ENCODE data around the gene GPR87. TPM values are rescaled to one million over a fixed set of nuclear protein-coding genes. Genes with fewer than 3 reads are reported as not detected.
A peak's percentile ranks its signal among the peaks of the same experiment; 100 is the strongest.

GPR87 gene
- total and polyA plus RNA-seq, 7 experiments from 2014 or later: not detected

DNA sequence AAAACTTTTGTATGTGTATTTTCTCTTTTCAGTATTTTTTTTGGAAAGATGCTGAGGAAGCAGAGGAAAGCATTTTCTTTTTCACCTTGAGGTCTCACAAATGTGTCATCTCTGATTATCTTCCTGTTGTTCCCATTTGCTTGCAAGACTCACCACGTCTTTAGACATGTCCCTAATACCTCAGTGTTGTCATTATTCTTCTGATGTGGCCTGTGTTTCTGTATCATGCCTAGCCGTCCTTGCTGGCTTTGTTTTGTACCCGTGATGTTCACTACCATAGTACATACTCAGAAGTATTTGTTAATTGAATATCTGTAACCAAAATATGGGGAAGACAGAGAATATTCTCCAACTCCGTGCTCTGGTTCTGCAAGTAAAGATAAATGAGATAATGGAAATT, 33.2 kb downstream of the GPR87 start:
- DNase-seq (no peak), ATAC-seq (peak; percentile 31)
- CTCF ChIA-PET: interaction anchor here (1.1 to 7.4 kb wide), 6 partner anchors 48 to 121 kb away, joined by 3 to 133 read pairs (median 17); no protein-coding TSS in a partner anchor
- POLR2A ChIA-PET: interaction anchor here (5.8 kb wide), 1 partner anchor 55 kb away, joined by 39 read pairs; no protein-coding TSS in a partner anchor
- peaks cover 4 to 52% (median 13%) of the 10 kb centered on the region in 7 donors for H3K4me1 Mint-ChIP-seq
- intact Hi-C loops (cut with micrococcal nuclease): loop anchor here (1.0 to 5.0 kb wide), 14 partner anchors 15 to 635 kb away; partner anchors contain the start of genes GPR171 (in 2 of the 2), P2RY13 (in 2 of the 2) and SIAH2 (in 1 of the 2)
- Histone ChIP-seq H3K27me3 (ENCODE audit: control insufficient read depth in 2 of 2, insufficient read depth in 2 of 2, low read length in 2 of 2) (no peaks in the 10 kb centered on the region), H3K36me3 (ENCODE audit: control insufficient read depth in 2 of 3, insufficient read depth in 3 of 3, low read length in 3 of 3) (no peaks in the 10 kb centered on the region), H3K4me3 (ENCODE audit: low read length) (no peak overlapping the region), H3K27ac (ENCODE audit: low read depth, low read length) (no peak overlapping the region), H3K4me1 (ENCODE audit: control insufficient read depth in 2 of 2, insufficient read depth in 2 of 2, low read length in 2 of 2) (peaks cover 4 to 5% of the 10 kb centered on the region in 2 donors), H3K9me3 (ENCODE audit: control insufficient read depth in 2 of 3, low read length in 3 of 3) (no peaks in the 10 kb centered on the region)
- peak overlapping the region in 2 of 9 donors; percentile 11 to 56 for H3K27ac Mint-ChIP-seq
- H3K27me3 Mint-ChIP-seq: no peaks in the 10 kb centered on the region
- H3K4me3 Mint-ChIP-seq: peak overlapping the region in 1 of 10 donors; percentile 41
- no peaks in the 10 kb centered on the region for H3K9me3 Mint-ChIP-seq
- H3K36me3 Mint-ChIP-seq: no peaks in the 10 kb centered on the region

DNA sequence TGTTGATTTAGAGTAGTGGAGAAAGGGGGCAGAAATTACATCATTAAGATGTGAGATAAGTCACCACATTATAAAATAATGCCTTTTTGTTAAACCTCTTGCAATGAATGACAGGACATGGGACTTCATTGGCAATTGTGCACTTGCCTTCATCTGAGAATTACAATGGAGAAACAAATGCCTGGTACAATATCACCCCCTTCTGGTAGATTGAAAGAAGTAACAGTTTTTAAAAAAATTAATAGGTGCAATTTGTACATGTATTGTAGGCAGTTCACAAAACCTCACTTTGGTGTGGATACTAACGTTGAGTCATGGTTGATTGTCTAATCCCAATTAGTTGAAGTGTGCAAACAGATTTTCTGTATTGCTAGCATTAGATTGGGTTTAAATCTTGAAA, 33.7 kb downstream of the GPR87 start:
- CTCF ChIA-PET: interaction anchor here (0.7 to 7.4 kb wide), 10 partner anchors 15 to 130 kb away, joined by 3 to 133 read pairs (median 5); no protein-coding TSS in a partner anchor
- intact Hi-C loops (cut with micrococcal nuclease): loop anchor here (1.0 to 5.0 kb wide), 14 partner anchors 14 to 635 kb away; partner anchors contain the start of genes GPR171 (in 2 of the 2), P2RY13 (in 2 of the 2) and SIAH2 (in 1 of the 2)

DNA sequence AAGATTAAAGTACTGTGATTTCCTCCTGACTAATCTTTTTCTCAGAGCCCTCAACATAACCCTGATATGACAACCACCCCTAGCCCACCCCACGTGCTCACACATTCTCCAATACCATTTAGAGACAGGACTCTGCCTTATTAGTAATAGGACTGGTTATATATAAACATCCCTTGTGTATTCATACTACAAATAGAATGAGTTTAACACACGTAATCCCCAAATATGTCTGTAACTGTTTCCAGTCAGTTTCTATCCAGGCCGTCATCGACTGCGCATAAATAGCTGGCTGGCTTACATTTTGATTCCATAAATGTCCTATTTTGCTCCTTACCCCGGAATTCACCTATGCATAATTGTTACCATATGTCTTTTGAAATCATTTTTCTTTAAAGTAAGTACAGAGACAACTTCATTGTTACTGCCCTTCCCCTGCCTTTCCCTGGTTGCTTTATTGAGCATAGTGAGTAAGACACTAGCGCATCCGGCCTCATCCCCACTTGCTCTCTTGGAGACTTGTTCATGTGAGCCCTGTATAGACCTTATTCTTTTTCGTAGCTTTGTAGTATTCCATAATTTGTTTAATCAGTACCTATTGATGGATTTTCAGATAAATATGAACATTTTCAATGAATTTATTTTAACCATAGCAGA, 34.8 kb downstream of the GPR87 start:
- peaks cover 8 to 61% (median 24%) of the 10 kb centered on the region in 7 donors for H3K4me1 Mint-ChIP-seq
- Histone ChIP-seq H3K4me3 (ENCODE audit: low read length) (no peak overlapping the region), H3K9me3 (ENCODE audit: control insufficient read depth in 2 of 3, low read length in 3 of 3) (no peaks in the 10 kb centered on the region), H3K27me3 (ENCODE audit: control insufficient read depth in 2 of 2, insufficient read depth in 2 of 2, low read length in 2 of 2) (no peaks in the 10 kb centered on the region), H3K36me3 (ENCODE audit: control insufficient read depth in 2 of 3, insufficient read depth in 3 of 3, low read length in 3 of 3) (no peaks in the 10 kb centered on the region), H3K27ac (ENCODE audit: low read depth, low read length) (no peak overlapping the region), H3K4me1 (ENCODE audit: control insufficient read depth in 2 of 2, insufficient read depth in 2 of 2, low read length in 2 of 2) (peaks cover 11 to 14% of the 10 kb centered on the region in 2 donors)
- H3K36me3 Mint-ChIP-seq: no peaks in the 10 kb centered on the region
- ATAC-seq (no peak), DNase-seq (no peak)
- H3K27ac Mint-ChIP-seq: peak overlapping the region in 1 of 9 donors; percentile 62
- intact Hi-C loops (cut with micrococcal nuclease): loop anchor here (2.0 to 5.0 kb wide), 6 partner anchors 13 to 557 kb away; partner anchors contain the start of genes P2RY13 (in 2 of the 2), GPR171 (in 1 of the 2) and SIAH2 (in 1 of the 2)
- ChIA-PET CTCF (interaction anchor here (0.7 to 7.4 kb wide), 9 partner anchors 14 to 125 kb away, joined by 3 to 133 read pairs (median 7); no protein-coding TSS in a partner anchor), POLR2A (interaction anchor here (0.7 to 5.8 kb wide), 4 partner anchors 54 to 115 kb away, joined by 3 to 39 read pairs (median 5); no protein-coding TSS in a partner anchor)
- H3K9me3 Mint-ChIP-seq: no peaks in the 10 kb centered on the region
- H3K27me3 Mint-ChIP-seq: no peaks in the 10 kb centered on the region
- no peak overlapping the region for H3K4me3 Mint-ChIP-seq

More for the DNA sequence above, 33.7 kb downstream of the GPR87 start:
- peak in 7 of 9 donors; percentile 39 to 74 (median 68) for DNase-seq
- POLR2A ChIA-PET: interaction anchor here (5.8 kb wide), 1 partner anchor 55 kb away, joined by 39 read pairs; no protein-coding TSS in a partner anchor
- Mint-ChIP-seq H3K9me3 (no peaks in the 10 kb centered on the region), H3K4me3 (peak overlapping the region in 1 of 10 donors; percentile 41), H3K36me3 (no peaks in the 10 kb centered on the region), H3K27me3 (no peaks in the 10 kb centered on the region), H3K27ac (peak overlapping the region in 1 of 9 donors; percentile 56), H3K4me1 (peaks cover 7 to 57% (median 18%) of the 10 kb centered on the region in 7 donors)
- Histone ChIP-seq H3K4me3 (ENCODE audit: low read length) (no peak overlapping the region), H3K36me3 (ENCODE audit: control insufficient read depth in 2 of 3, insufficient read depth in 3 of 3, low read length in 3 of 3) (no peaks in the 10 kb centered on the region), H3K4me1 (ENCODE audit: control insufficient read depth in 2 of 2, insufficient read depth in 2 of 2, low read length in 2 of 2) (peaks cover 6 to 9% of the 10 kb centered on the region in 2 donors), H3K27ac (ENCODE audit: low read depth, low read length) (no peak overlapping the region), H3K27me3 (ENCODE audit: control insufficient read depth in 2 of 2, insufficient read depth in 2 of 2, low read length in 2 of 2) (no peaks in the 10 kb centered on the region), H3K9me3 (ENCODE audit: control insufficient read depth in 2 of 3, low read length in 3 of 3) (no peaks in the 10 kb centered on the region)
- ATAC-seq: peak; percentile 76

DNA sequence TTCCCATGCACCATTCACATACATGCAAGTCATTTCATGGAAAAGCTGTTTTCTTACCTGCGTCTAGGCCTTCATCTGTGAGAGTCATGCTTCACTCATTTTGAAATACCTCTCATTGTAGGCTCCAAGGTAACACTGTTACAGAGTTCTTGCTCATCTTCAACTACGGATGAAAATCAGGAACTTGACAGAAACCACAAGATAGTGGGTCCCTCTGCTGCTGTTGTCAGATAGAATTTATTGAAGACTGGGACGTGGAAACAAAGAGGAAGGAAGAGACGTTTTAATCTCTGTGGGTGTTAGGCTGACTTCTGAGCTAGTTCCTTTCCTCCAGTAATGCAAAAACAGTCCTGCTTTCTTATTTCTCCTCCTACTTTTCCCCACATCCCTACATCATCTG, 38.4 kb downstream of the GPR87 start, which contains the start of gene P2RY14:
P2RY14 (minus strand) TSS at position 313 of the 400 bp plus-strand sequence. CDS start 64,226 bp downstream, outside the sequence.
- Mint-ChIP-seq H3K4me1 (peaks cover 21 to 67% (median 44%) of the 10 kb centered on the region in 7 donors), H3K27me3 (no peaks in the 10 kb centered on the region), H3K9me3 (peaks cover 0 to 2% (median 0%) of the 10 kb centered on the region in 11 donors), H3K36me3 (peaks cover 0 to 17% (median 0%) of the 10 kb centered on the region in 5 donors), H3K27ac (peak within 1 kb of the TSS; percentile 59 to 92 (median 76)), H3K4me3 (peak within 1 kb of the TSS in 7 of 10 donors; percentile 32 to 81 (median 53))
- DNase-seq: peak in 2 of 9 donors; percentile 21 to 23
- no peaks in the 10 kb centered on the region for H3K36me3 ChIP-seq (ENCODE audit: control insufficient read depth in 2 of 3, insufficient read depth in 3 of 3, low read length in 3 of 3)
- intact Hi-C loops (cut with micrococcal nuclease): loop anchor here (1.0 to 10.0 kb wide), 4 partner anchors 51 to 873 kb away; partner anchors contain the start of genes EIF2A (in 1 of the 2), SERP1 (in 1 of the 2) and TSC22D2 (in 1 of the 2)
- peaks cover 20 to 21% of the 10 kb centered on the region in 2 donors for H3K4me1 ChIP-seq (ENCODE audit: control insufficient read depth in 2 of 2, insufficient read depth in 2 of 2, low read length in 2 of 2)
- CTCF ChIA-PET: interaction anchor here (0.9 to 7.4 kb wide), 5 partner anchors 10 to 115 kb away, joined by 3 to 133 read pairs (median 5); no protein-coding TSS in a partner anchor
- no peaks in the 10 kb centered on the region for H3K9me3 ChIP-seq (ENCODE audit: control insufficient read depth in 2 of 3, low read length in 3 of 3)
- peak within 1 kb of the TSS; percentile 45 for H3K27ac ChIP-seq (ENCODE audit: low read depth, low read length)
- H3K4me3 ChIP-seq (ENCODE audit: low read length): no peak within 1 kb of the TSS
- no peaks in the 10 kb centered on the region for H3K27me3 ChIP-seq (ENCODE audit: control insufficient read depth in 2 of 2, insufficient read depth in 2 of 2, low read length in 2 of 2)
- peak; percentile 69 for ATAC-seq
- POLR2A ChIA-PET: interaction anchor here (0.5 to 5.8 kb wide), 11 partner anchors 8 to 111 kb away, joined by 3 to 39 read pairs (median 3); partner anchors contain the start of gene GPR171

DNA sequence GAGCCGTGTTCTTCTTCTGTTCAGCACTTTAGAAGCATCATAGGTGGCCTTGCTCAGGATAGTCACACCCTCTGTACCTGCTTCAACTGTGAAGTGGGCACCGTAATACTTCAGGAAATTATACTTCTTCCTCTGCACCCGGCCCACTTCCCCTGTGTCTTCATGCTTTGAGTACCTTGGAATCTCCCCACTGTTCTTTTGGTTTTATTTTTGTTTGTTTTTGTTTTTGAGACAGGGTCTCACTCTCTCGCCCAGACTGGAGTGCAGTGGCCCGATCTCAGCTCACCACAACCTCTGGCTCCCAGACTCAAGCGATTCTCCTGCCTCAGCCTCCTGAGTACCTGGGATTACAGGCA, 40.0 kb downstream of the GPR87 start:
- no peak overlapping the region for H3K27ac ChIP-seq (ENCODE audit: low read depth, low read length)
- H3K9me3 Mint-ChIP-seq: peaks cover 0 to 2% (median 0%) of the 10 kb centered on the region in 11 donors

More for the DNA sequence above, 40.0 kb downstream of the GPR87 start:
- Mint-ChIP-seq H3K36me3 (peaks cover 0 to 26% (median 0%) of the 10 kb centered on the region in 5 donors), H3K4me3 (peak overlapping the region; percentile 8 to 76 (median 44)), H3K4me1 (peaks cover 21 to 63% (median 43%) of the 10 kb centered on the region in 7 donors), H3K27me3 (no peaks in the 10 kb centered on the region), H3K27ac (peak overlapping the region; percentile 1 to 93 (median 67))
- Histone ChIP-seq H3K36me3 (ENCODE audit: control insufficient read depth in 2 of 3, insufficient read depth in 3 of 3, low read length in 3 of 3) (no peaks in the 10 kb centered on the region), H3K27me3 (ENCODE audit: control insufficient read depth in 2 of 2, insufficient read depth in 2 of 2, low read length in 2 of 2) (no peaks in the 10 kb centered on the region), H3K4me3 (ENCODE audit: low read length) (no peak overlapping the region), H3K4me1 (ENCODE audit: control insufficient read depth in 2 of 2, insufficient read depth in 2 of 2, low read length in 2 of 2) (peaks cover 20 to 21% of the 10 kb centered on the region in 2 donors), H3K9me3 (ENCODE audit: control insufficient read depth in 2 of 3, low read length in 3 of 3) (no peaks in the 10 kb centered on the region)
- ATAC-seq (peak; percentile 85), DNase-seq (peak in 8 of 9 donors; percentile 12 to 56 (median 25))
- POLR2A ChIA-PET: interaction anchor here (0.6 to 1.5 kb wide), 2 partner anchors 10 to 93 kb away, joined by 3 to 4 read pairs; no protein-coding TSS in a partner anchor
- intact Hi-C loops (cut with micrococcal nuclease): loop anchor here in 1 of 2 donors (1.0 to 10.0 kb wide), 3 partner anchors 8 to 872 kb away; partner anchors contain the start of genes EIF2A, SERP1 and TSC22D2
- CTCF ChIA-PET: interaction anchor here (0.6 to 7.4 kb wide), 4 partner anchors 49 to 807 kb away, joined by 3 to 133 read pairs (median 56); no protein-coding TSS in a partner anchor
